ENCODE measurements around the gene GLRX. TPM values are rescaled to one million over a fixed set of nuclear protein-coding genes. Genes with fewer than 3 reads are reported as not detected.
"Not testable (repeated sequence)": the region's sequence is repeated elsewhere in the genome, so short reads cannot be mapped to it uniquely, and the experiment has no call there.

The GLRX gene
- total RNA-seq, 1 donor from 2014 or later = 63.3 TPM

GRCh38 chr5:95838001-95838520, 15.5 kb upstream of the GLRX start:
- intact Hi-C loops (cut with DNase I) = no loop called here
- Histone ChIP-seq H3K9me3 (no peaks in the 10 kb centered on the region), H3K27me3 (no peaks in the 10 kb centered on the region), H3K4me3 (no peak overlapping the region), H3K27ac (no peak overlapping the region), H3K36me3 (no peaks in the 10 kb centered on the region), H3K4me1 (peaks cover 32% of the 10 kb centered on the region)
- TF ChIP-seq POLR2A (IDR thresholded peaks at IDR 0.05) = no peak
- TF ChIP-seq POLR2AphosphoS5 (IDR thresholded peaks at IDR 0.05; ENCODE audit: insufficient read depth in 1 of 2, low read depth in 1 of 2) = no peak
- TF ChIP-seq CTCF (IDR thresholded peaks at IDR 0.05) = no peak
- no peak for DNase-seq (ENCODE audit: extremely low spot score in 2 of 2)

- H3K36me3 ChIP-seq = no peaks in the 10 kb centered on the region
- H3K4me3 ChIP-seq = no peak overlapping the region
- H3K27me3 ChIP-seq = no peaks in the 10 kb centered on the region
- no peak for DNase-seq (ENCODE audit: extremely low spot score in 2 of 2)
- TF ChIP-seq POLR2A (IDR thresholded peaks at IDR 0.05) (no peak), CTCF (IDR thresholded peaks at IDR 0.05) (no peak), POLR2AphosphoS5 (IDR thresholded peaks at IDR 0.05; ENCODE audit: insufficient read depth in 1 of 2, low read depth in 1 of 2) (no peak)
- no peak overlapping the region for H3K27ac ChIP-seq
- intact Hi-C loops (cut with DNase I) = no loop called here
- H3K4me1 ChIP-seq = peaks cover 26% of the 10 kb centered on the region
- no peaks in the 10 kb centered on the region for H3K9me3 ChIP-seq
Measured at GRCh38 chr5:95837492-95837891, 15.0 kb upstream of the GLRX start.

- peaks cover 22% of the 10 kb centered on the region for H3K4me1 ChIP-seq
- DNase-seq (ENCODE audit: extremely low spot score in 2 of 2); H3K27me3 ChIP-seq; H3K27ac ChIP-seq; H3K4me3 ChIP-seq; intact Hi-C loops (cut with DNase I); H3K9me3 ChIP-seq; H3K36me3 ChIP-seq: not testable (repeated sequence)
Measured at GRCh38 chr5:95836971-95837370, 14.4 kb upstream of the GLRX start.

GRCh38 chr5:95836544-95836943, 14.0 kb upstream of the GLRX start:
- no peaks in the 10 kb centered on the region for H3K9me3 ChIP-seq
- H3K27ac ChIP-seq = peak overlapping the region; percentile 89
- H3K27me3 ChIP-seq = no peaks in the 10 kb centered on the region
- H3K4me3 ChIP-seq = no peak overlapping the region
- DNase-seq (ENCODE audit: extremely low spot score in 2 of 2) = no peak
- H3K4me1 ChIP-seq = peaks cover 22% of the 10 kb centered on the region
- TF ChIP-seq CTCF (IDR thresholded peaks at IDR 0.05) = no peak
- TF ChIP-seq POLR2A (IDR thresholded peaks at IDR 0.05) = no peak
- TF ChIP-seq POLR2AphosphoS5 (IDR thresholded peaks at IDR 0.05; ENCODE audit: insufficient read depth in 1 of 2, low read depth in 1 of 2) = no peak
- no peaks in the 10 kb centered on the region for H3K36me3 ChIP-seq
- intact Hi-C loops (cut with DNase I) = no loop called here

GRCh38 chr5:95835682-95836385, 13.3 kb upstream of the GLRX start:
- Histone ChIP-seq H3K27me3 (no peaks in the 10 kb centered on the region), H3K27ac (peak overlapping the region; percentile 89), H3K4me3 (peak overlapping the region; percentile 60 to 69), H3K4me1 (peaks cover 22% of the 10 kb centered on the region), H3K36me3 (no peaks in the 10 kb centered on the region), H3K9me3 (no peaks in the 10 kb centered on the region)
- DNase-seq (ENCODE audit: extremely low spot score in 2 of 2) = no peak
- intact Hi-C loops (cut with DNase I) = no loop called here
- no peak for TF ChIP-seq CTCF (IDR thresholded peaks at IDR 0.05)
- peak in 1 of 2 donors; percentile 12 for TF ChIP-seq POLR2AphosphoS5 (IDR thresholded peaks at IDR 0.05; ENCODE audit: insufficient read depth in 1 of 2, low read depth in 1 of 2)
- TF ChIP-seq POLR2A (IDR thresholded peaks at IDR 0.05) = no peak

Data from vagina (tissue), 2 donors.